ENCODE results near the gene AIF1. TPM values are rescaled to one million over a fixed set of nuclear protein-coding genes. Genes with fewer than 3 reads are reported as not detected.

Gene AIF1
- total RNA-seq, 6 experiments from 2014 or later = not detected

GRCh38 chr6:31659649-31660380 is 44.8 kb downstream of the AIF1 start:
- Mint-ChIP-seq H3K9me3 (no peaks in the 10 kb centered on the region), H3K4me3 (peak overlapping the region; percentile 96), H3K27ac (peak overlapping the region; percentile 83), H3K4me1 (ENCODE audit: low read depth) (peaks cover 67% of the 10 kb centered on the region), H3K27me3 (ENCODE audit: insufficient read depth) (no peaks in the 10 kb centered on the region; the same call in 1 of the 2 replicates), H3K36me3 (ENCODE audit: low read depth) (peaks cover 45% of the 10 kb centered on the region)
- DNase-seq = no peak
- no peak for TF ChIP-seq CTCF (IDR thresholded peaks at IDR 0.05)

GRCh38 chr6:31660381-31661261 is 45.6 kb downstream of the AIF1 start, which contains the start of gene C6orf47:
Gene C6orf47 (minus strand): TSS chr6:31660778. CDS start chr6:31659947, 831 bp downstream.
- H3K27me3 Mint-ChIP-seq (ENCODE audit: insufficient read depth) = peaks cover under 1% of the 10 kb centered on the region; the same call in 1 of the 2 replicates
- H3K36me3 Mint-ChIP-seq (ENCODE audit: low read depth) = peaks cover 40% of the 10 kb centered on the region
- peak; percentile 52 for DNase-seq
- no peaks in the 10 kb centered on the region for H3K9me3 Mint-ChIP-seq
- TF ChIP-seq CTCF (IDR thresholded peaks at IDR 0.05) = peak; percentile 13; the same call in 1 of the 2 replicates
- peak within 1 kb of the TSS; percentile 83 for H3K27ac Mint-ChIP-seq
- H3K4me3 Mint-ChIP-seq = peak within 1 kb of the TSS; percentile 96
- H3K4me1 Mint-ChIP-seq (ENCODE audit: low read depth) = peaks cover 66% of the 10 kb centered on the region

- H3K36me3 Mint-ChIP-seq (ENCODE audit: low read depth) = peaks cover 39% of the 10 kb centered on the region
- H3K4me3 Mint-ChIP-seq = peak overlapping the region; percentile 96
- DNase-seq = no peak
- H3K4me1 Mint-ChIP-seq (ENCODE audit: low read depth) = peaks cover 63% of the 10 kb centered on the region
- H3K27me3 Mint-ChIP-seq (ENCODE audit: insufficient read depth) = peaks cover 4% of the 10 kb centered on the region
- peak overlapping the region; percentile 79 for H3K27ac Mint-ChIP-seq
- no peaks in the 10 kb centered on the region for H3K9me3 Mint-ChIP-seq
- TF ChIP-seq CTCF (IDR thresholded peaks at IDR 0.05) = no peak
Observed at GRCh38 chr6:31661262-31662123, 46.5 kb downstream of the AIF1 start.

- Mint-ChIP-seq H3K36me3 (ENCODE audit: low read depth) (peaks cover 42% of the 10 kb centered on the region), H3K4me1 (ENCODE audit: low read depth) (peaks cover 69% of the 10 kb centered on the region), H3K27ac (peak overlapping the region; percentile 8; the same call in 1 of the 2 replicates), H3K9me3 (no peaks in the 10 kb centered on the region), H3K27me3 (ENCODE audit: insufficient read depth) (peaks cover 4% of the 10 kb centered on the region), H3K4me3 (peak overlapping the region; percentile 39; the same call in 1 of the 2 replicates)
- no peak for TF ChIP-seq CTCF (IDR thresholded peaks at IDR 0.05)
- no peak for DNase-seq
Observed at GRCh38 chr6:31662124-31662723, 47.2 kb downstream of the AIF1 start.

Data from HFFc6 (cell line).